Type B pancreatic cell (in vitro differentiated cells): Measurements from ENCODE around the gene CPED1. TPM values are rescaled to one million over a fixed set of nuclear protein-coding genes. Genes with fewer than 3 reads are reported as not detected.

Experiments
- DNase-seq: peaks from one replicate; pipeline ENCODE4 v3.0.0; 2021; ENCODE audit warnings: mixed read lengths; ENCODE audit not compliant: unreplicated experiment; ENCODE audit errors: extremely low spot score
- H3K27ac Mint-ChIP-seq: 2 replicates; pipeline ENCODE4 v1.8.0; 2021; ENCODE audit warnings: mild to moderate bottlenecking, mixed read lengths
- H3K27me3 Mint-ChIP-seq: 2 replicates; pipeline ENCODE4 v1.8.0; 2021; ENCODE audit warnings: mixed read lengths
- H3K36me3 Mint-ChIP-seq: 2 replicates; pipeline ENCODE4 v1.8.0; 2021; ENCODE audit warnings: mixed read lengths
- H3K4me1 Mint-ChIP-seq: one replicate; pipeline ENCODE4 v1.8.0; 2021; ENCODE audit warnings: mixed read lengths; ENCODE audit not compliant: unreplicated experiment
- H3K4me3 Mint-ChIP-seq: 2 replicates; pipeline ENCODE4 v1.8.0; 2021; ENCODE audit warnings: mild to moderate bottlenecking, mixed read lengths
- H3K9me3 Mint-ChIP-seq: 2 replicates; pipeline ENCODE4 v1.8.0; 2021; ENCODE audit warnings: mixed read lengths
- CTCF ChIP-seq: fragments of 200-600 bp; sonication (generic); conservative IDR thresholded peaks from 2 replicates; pipeline ENCODE4 v1.5.0; 2021; ENCODE audit warnings: antibody characterized with exemption, mild to moderate bottlenecking
- total RNA-seq: library from RNA; stranded (reverse); gene quantifications from 2 replicates; pipeline ENCODE4 v1.2.1, GENCODE V29; 2021; ENCODE audit warnings: low replicate concordance

CPED1 gene
- total RNA-seq, 1 donor from 2014 or later = 45.4 TPM

GRCh38 chr7:121164247-121164646 is 175.7 kb downstream of the CPED1 start:
- TF ChIP-seq CTCF = no peak
- H3K27me3 Mint-ChIP-seq = no peaks in the 10 kb centered on the region
- H3K4me3 Mint-ChIP-seq = no peak overlapping the region
- H3K9me3 Mint-ChIP-seq = no peaks in the 10 kb centered on the region
- H3K36me3 Mint-ChIP-seq = peaks cover 7% of the 10 kb centered on the region
- H3K27ac Mint-ChIP-seq = no peak overlapping the region
- DNase-seq = no peak
- H3K4me1 Mint-ChIP-seq = peaks cover 16% of the 10 kb centered on the region

GRCh38 chr7:121166916-121167315 is 178.4 kb downstream of the CPED1 start:
- no peak for DNase-seq

GRCh38 chr7:121167971-121168370 is 179.5 kb downstream of the CPED1 start:
- Mint-ChIP-seq H3K4me3 (no peak overlapping the region), H3K27me3 (no peaks in the 10 kb centered on the region), H3K9me3 (no peaks in the 10 kb centered on the region), H3K27ac (no peak overlapping the region), H3K36me3 (peaks cover 2% of the 10 kb centered on the region), H3K4me1 (peaks cover 16% of the 10 kb centered on the region)
- TF ChIP-seq CTCF = no peak
- DNase-seq = no peak

More at GRCh38 chr7:121166916-121167315, 178.4 kb downstream of the CPED1 start:
- H3K27me3 Mint-ChIP-seq = no peaks in the 10 kb centered on the region
- H3K4me1 Mint-ChIP-seq = peaks cover 16% of the 10 kb centered on the region
- no peak for TF ChIP-seq CTCF
- H3K4me3 Mint-ChIP-seq = no peak overlapping the region
- no peaks in the 10 kb centered on the region for H3K9me3 Mint-ChIP-seq
- no peak overlapping the region for H3K27ac Mint-ChIP-seq
- peaks cover 7% of the 10 kb centered on the region for H3K36me3 Mint-ChIP-seq

GRCh38 chr7:121169469-121169868 is 181.0 kb downstream of the CPED1 start:
- H3K4me3 Mint-ChIP-seq = no peak overlapping the region
- no peak for DNase-seq
- H3K27me3 Mint-ChIP-seq = no peaks in the 10 kb centered on the region
- no peaks in the 10 kb centered on the region for H3K36me3 Mint-ChIP-seq
- no peak for TF ChIP-seq CTCF
- H3K27ac Mint-ChIP-seq = no peak overlapping the region
- peaks cover 6% of the 10 kb centered on the region for H3K9me3 Mint-ChIP-seq
- peaks cover 12% of the 10 kb centered on the region for H3K4me1 Mint-ChIP-seq

GRCh38 chr7:121172484-121172883 is 184.0 kb downstream of the CPED1 start:
- Mint-ChIP-seq H3K9me3 (peaks cover 6% of the 10 kb centered on the region), H3K36me3 (no peaks in the 10 kb centered on the region), H3K27me3 (no peaks in the 10 kb centered on the region), H3K27ac (no peak overlapping the region), H3K4me1 (no peaks in the 10 kb centered on the region), H3K4me3 (no peak overlapping the region)
- DNase-seq = no peak
- TF ChIP-seq CTCF = no peak

- H3K27me3 Mint-ChIP-seq = no peaks in the 10 kb centered on the region
- no peak for DNase-seq
- no peak overlapping the region for H3K4me3 Mint-ChIP-seq
- no peaks in the 10 kb centered on the region for H3K36me3 Mint-ChIP-seq
- no peak overlapping the region for H3K27ac Mint-ChIP-seq
- H3K4me1 Mint-ChIP-seq = no peaks in the 10 kb centered on the region
- TF ChIP-seq CTCF = no peak
- peaks cover 6% of the 10 kb centered on the region for H3K9me3 Mint-ChIP-seq
These were observed 187.3 kb downstream of the CPED1 start for GRCh38 chr7:121175826-121176225.
